ENCODE results near the gene SPG7.

GRCh38 chr16:89512453-89512852 is 4.2 kb downstream of the SPG7 start:
- TF ChIP-seq EZH2 (IDR thresholded peaks at IDR 0.05; ENCODE audit: low read depth), result no peak
- TF ChIP-seq, protein P1, sequence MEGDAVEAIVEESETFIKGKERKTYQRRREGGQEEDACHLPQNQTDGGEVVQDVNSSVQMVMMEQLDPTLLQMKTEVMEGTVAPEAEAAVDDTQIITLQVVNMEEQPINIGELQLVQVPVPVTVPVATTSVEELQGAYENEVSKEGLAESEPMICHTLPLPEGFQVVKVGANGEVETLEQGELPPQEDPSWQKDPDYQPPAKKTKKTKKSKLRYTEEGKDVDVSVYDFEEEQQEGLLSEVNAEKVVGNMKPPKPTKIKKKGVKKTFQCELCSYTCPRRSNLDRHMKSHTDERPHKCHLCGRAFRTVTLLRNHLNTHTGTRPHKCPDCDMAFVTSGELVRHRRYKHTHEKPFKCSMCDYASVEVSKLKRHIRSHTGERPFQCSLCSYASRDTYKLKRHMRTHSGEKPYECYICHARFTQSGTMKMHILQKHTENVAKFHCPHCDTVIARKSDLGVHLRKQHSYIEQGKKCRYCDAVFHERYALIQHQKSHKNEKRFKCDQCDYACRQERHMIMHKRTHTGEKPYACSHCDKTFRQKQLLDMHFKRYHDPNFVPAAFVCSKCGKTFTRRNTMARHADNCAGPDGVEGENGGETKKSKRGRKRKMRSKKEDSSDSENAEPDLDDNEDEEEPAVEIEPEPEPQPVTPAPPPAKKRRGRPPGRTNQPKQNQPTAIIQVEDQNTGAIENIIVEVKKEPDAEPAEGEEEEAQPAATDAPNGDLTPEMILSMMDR (conservative IDR thresholded peaks at IDR 0.05), result no peak

All from PC-9 (cell line).